ENCODE results near the gene EPB41.
A peak's percentile ranks its signal among the peaks of the same experiment; 100 is the strongest.

The EPB41 gene

GRCh38 chr1:28890836-28891235, 23.5 kb upstream of the EPB41 start:
- no peak for DNase-seq (ENCODE audit: low read depth in 2 of 2)

GRCh38 chr1:28891256-28891655, 23.1 kb upstream of the EPB41 start:
- no peak for DNase-seq (ENCODE audit: low read depth in 2 of 2)

- no peak for DNase-seq (ENCODE audit: low read depth in 2 of 2)
Measured at GRCh38 chr1:28893403-28894102, 20.8 kb upstream of the EPB41 start.

- DNase-seq (ENCODE audit: low read depth in 2 of 2) = no peak
Measured at GRCh38 chr1:28894785-28895184, 19.6 kb upstream of the EPB41 start.

GRCh38 chr1:28895896-28896608, 18.3 kb upstream of the EPB41 start:
- no peak for DNase-seq (ENCODE audit: low read depth in 2 of 2)

- no peak for DNase-seq (ENCODE audit: low read depth in 2 of 2)
Measured at GRCh38 chr1:28896609-28896986, 17.8 kb upstream of the EPB41 start.

- DNase-seq (ENCODE audit: low read depth in 2 of 2) = no peak
Measured at GRCh38 chr1:28897789-28898188, 16.6 kb upstream of the EPB41 start.

- no peak for DNase-seq (ENCODE audit: low read depth in 2 of 2)
Measured at GRCh38 chr1:28898405-28898881, 15.9 kb upstream of the EPB41 start.

GRCh38 chr1:28899267-28899666, 15.1 kb upstream of the EPB41 start:
- no peak for DNase-seq (ENCODE audit: low read depth in 2 of 2)

- DNase-seq (ENCODE audit: low read depth in 2 of 2) = no peak
Measured at GRCh38 chr1:28900562-28900961, 13.8 kb upstream of the EPB41 start.

- DNase-seq (ENCODE audit: low read depth in 2 of 2) = no peak
Measured at GRCh38 chr1:28902738-28903137, 11.6 kb upstream of the EPB41 start.

GRCh38 chr1:28905921-28906666, 8.3 kb upstream of the EPB41 start:
- no peak for DNase-seq (ENCODE audit: low read depth in 2 of 2)

- DNase-seq (ENCODE audit: low read depth in 2 of 2) = no peak
Measured at GRCh38 chr1:28909198-28909597, 5.2 kb upstream of the EPB41 start.

GRCh38 chr1:28910379-28911115, 3.8 kb upstream of the EPB41 start:
- DNase-seq (ENCODE audit: low read depth in 2 of 2) = no peak

- DNase-seq (ENCODE audit: low read depth in 2 of 2) = no peak
Measured at GRCh38 chr1:28913786-28914227, 562 bp upstream of the EPB41 start.

- DNase-seq (ENCODE audit: low read depth in 2 of 2) = peak; percentile 7 to 10
Measured at GRCh38 chr1:28915031-28915895, 894 bp downstream of the EPB41 start.

GRCh38 chr1:28917757-28918118, 3.4 kb downstream of the EPB41 start:
- no peak for DNase-seq (ENCODE audit: low read depth in 2 of 2)

- no peak for DNase-seq (ENCODE audit: low read depth in 2 of 2)
Measured at GRCh38 chr1:28921286-28921869, 7.0 kb downstream of the EPB41 start.

GRCh38 chr1:28925350-28925891, 11.1 kb downstream of the EPB41 start:
- DNase-seq (ENCODE audit: low read depth in 2 of 2) = no peak

- DNase-seq (ENCODE audit: low read depth in 2 of 2) = no peak
Measured at GRCh38 chr1:28926629-28927265, 12.4 kb downstream of the EPB41 start.
